ENCODE results near the gene RXYLT1.

GRCh38 chr12:63843721-63844390 lies 64.1 kb downstream of the RXYLT1 start:
- TF ChIP-seq EP300 (IDR thresholded peaks at IDR 0.05) (no peak), POLR2A (IDR thresholded peaks at IDR 0.05; ENCODE audit: low read depth) (no peak)

All from esophagus muscularis mucosa (tissue), 2 donors.